ENCODE measurements around the gene MAZ.

- TF ChIP-seq POLR2A (IDR thresholded peaks at IDR 0.05; ENCODE audit: extremely low read depth, insufficient read length) (no peak), CTCF (IDR thresholded peaks at IDR 0.05; ENCODE audit: low read depth, low read length) (no peak), MYC (IDR thresholded peaks at IDR 0.05; ENCODE audit: low read depth, low read length) (no peak), MAX (IDR thresholded peaks at IDR 0.05; ENCODE audit: low read depth, low read length) (no peak)
These were observed 20.0 kb downstream of the MAZ start for GRCh38 chr16:29826342-29826695.

All from NB4 (cell line).